Liver (tissue), 9 donors: ENCODE results near the gene AP5Z1. TPM values are rescaled to one million over a fixed set of nuclear protein-coding genes. Genes with fewer than 3 reads are reported as not detected.

Experiments used
- DNase-seq: peaks from one replicate; pipeline ENCODE4 v3.0.0-alpha.2; 2017; ENCODE audit warnings: low spot score
- H3K27ac ChIP-seq, 2 donors: one replicate each; pipeline ENCODE4 v1.7.0; 2013; ENCODE audit warnings: inconsistent platforms in 2 of 2, low read length in 2 of 2, control low read depth in 1 of 2, low read depth in 1 of 2, mild to moderate bottlenecking in 1 of 2
- H3K27me3 ChIP-seq, 4 donors: one replicate each; pipeline versions ENCODE4 v1.6.1 to v1.7.0; 2013; ENCODE audit warnings: low read length in 3 of 4, inconsistent platforms in 1 of 4, mild to moderate bottlenecking in 1 of 4, moderate library complexity in 1 of 4; ENCODE audit not compliant: control insufficient read depth in 4 of 4, insufficient read depth in 4 of 4
- H3K36me3 ChIP-seq, 4 donors: one replicate each; pipeline versions ENCODE4 v1.6.1 to v1.7.0; 2013; ENCODE audit warnings: low read length in 3 of 4, mild to moderate bottlenecking in 3 of 4, low read depth in 1 of 4, moderate library complexity in 1 of 4; ENCODE audit not compliant: control insufficient read depth in 4 of 4, insufficient read depth in 3 of 4
- H3K4me1 ChIP-seq, 4 donors: one replicate each; pipeline versions ENCODE4 v1.6.1 to v1.7.0; 2013; ENCODE audit warnings: low read length in 3 of 4, mild to moderate bottlenecking in 3 of 4, moderate library complexity in 1 of 4; ENCODE audit not compliant: control insufficient read depth in 4 of 4, insufficient read depth in 4 of 4
- H3K4me3 ChIP-seq, 3 donors: one replicate each; pipeline versions ENCODE4 v1.6.1 to v1.7.0; 2013; ENCODE audit warnings: low read length in 3 of 3, control low read depth in 1 of 3, low read depth in 1 of 3, mild to moderate bottlenecking in 1 of 3
- H3K9ac ChIP-seq, 2 donors: one replicate each; pipeline ENCODE4 v1.7.0; 2013; ENCODE audit warnings: low read length in 2 of 2, mild to moderate bottlenecking in 2 of 2, moderate library complexity in 2 of 2, control low read depth in 1 of 2, low read depth in 1 of 2
- H3K9me3 ChIP-seq, 4 donors: one replicate each; pipeline versions ENCODE4 v1.6.1 to v1.7.0; 2013; ENCODE audit warnings: low read length in 3 of 4; ENCODE audit not compliant: control insufficient read depth in 4 of 4
- EGR1 ChIP-seq, 2 donors: IDR thresholded peaks; 2 replicates each; pipeline ENCODE4 v1.6.1; 2016 to 2018; ENCODE audit warnings: antibody characterized with exemption in 2 of 2, low read depth in 2 of 2
- FOXA1 ChIP-seq: IDR thresholded peaks from 2 replicates; pipeline ENCODE4 v1.6.1; 2016; ENCODE audit warnings: antibody characterized with exemption
- FOXA2 ChIP-seq: IDR thresholded peaks from 2 replicates; pipeline ENCODE4 v1.6.1; 2016; ENCODE audit warnings: antibody characterized with exemption
- GABPA ChIP-seq, 2 donors: IDR thresholded peaks in 1 of 2; conservative IDR thresholded peaks in 1 of 2; 2 replicates each; pipeline ENCODE4 v1.6.1; 2016; ENCODE audit warnings: antibody characterized with exemption in 2 of 2, mild to moderate bottlenecking in 1 of 2, moderate library complexity in 1 of 2
- HNF4A ChIP-seq, 2 donors: conservative IDR thresholded peaks; 2 replicates each; pipeline ENCODE4 v1.6.1; 2016; ENCODE audit warnings: antibody characterized with exemption in 2 of 2, mild to moderate bottlenecking in 2 of 2
- JUND ChIP-seq, 2 donors: IDR thresholded peaks; 2 replicates each; pipeline ENCODE4 v1.6.1; 2016; ENCODE audit warnings: antibody characterized with exemption in 2 of 2
- NR2F2 ChIP-seq: IDR thresholded peaks from 2 replicates; pipeline ENCODE4 v1.6.1; 2016; ENCODE audit warnings: antibody characterized with exemption
- RXRA ChIP-seq, 2 donors: IDR thresholded peaks; 2 replicates each; pipeline ENCODE4 v1.6.1; 2017 to 2018; ENCODE audit warnings: antibody characterized with exemption in 2 of 2, mild to moderate bottlenecking in 1 of 2
- SP1 ChIP-seq: IDR thresholded peaks from 2 replicates; pipeline ENCODE4 v1.6.1; 2018; ENCODE audit warnings: antibody characterized with exemption, mild to moderate bottlenecking
- TAF1 ChIP-seq: conservative IDR thresholded peaks from 2 replicates; pipeline ENCODE4 v1.6.1; 2016; ENCODE audit warnings: antibody characterized with exemption, mild to moderate bottlenecking
- YY1 ChIP-seq: IDR thresholded peaks from 2 replicates; pipeline ENCODE4 v1.6.1; 2016; ENCODE audit warnings: antibody characterized with exemption, mild to moderate bottlenecking
- ZBTB33 ChIP-seq: IDR thresholded peaks from 2 replicates; pipeline ENCODE4 v1.6.1; 2016; ENCODE audit warnings: antibody characterized with exemption
- WGBS: extraction: QIAGEN DNeasy Blood & Tissue Kit; methylation state at CpG from one replicate; pipeline ENCODE4 v1.1.7; 2013; 5-methylcytosine and 5-hydroxymethylcytosine counted together
- polyA plus RNA-seq, 2 donors: library from polyadenylated mRNA; stranded (reverse) in 1 of 2; unstranded in 1 of 2; fragments of 200-250 nt in 1 of 2; fragments of >200 nt in 1 of 2; fragmentation: Nextera tagmentation in 1 of 2; extraction: Ambion mirVana in 1 of 2; gene quantifications; one replicate each; pipeline versions ENCODE4 v1.2.1 to v1.2.3, GENCODE V29; 2013 to 2015
- total RNA-seq, 2 donors: library from RNA; depleted of rRNA; stranded (reverse); fragments of >200 nt; gene quantifications; one replicate each; pipeline ENCODE4 v1.2.3, GENCODE V29; 2014
- TF ChIP-seq, protein P1 (sequence below): fragments of 150-350 bp; IDR thresholded peaks from 2 replicates; pipeline ENCODE4 v1.5.1; 2017; ENCODE audit warnings: improper control_type of control experiment, low read depth, low read length; ENCODE audit not compliant: missing input control
- TF ChIP-seq, protein P2 (sequence below): IDR thresholded peaks from 2 replicates; pipeline ENCODE4 v1.6.1; 2016; ENCODE audit warnings: antibody characterized with exemption
- TF ChIP-seq, protein P3 (sequence below): IDR thresholded peaks from 2 replicates; pipeline ENCODE4 v1.6.1; 2016; ENCODE audit warnings: antibody characterized with exemption, mild to moderate bottlenecking
- TF ChIP-seq, protein P4 (sequence below): IDR thresholded peaks from 2 replicates; pipeline ENCODE4 v1.6.1; 2016; ENCODE audit warnings: antibody characterized with exemption
- donor health status: healthy.
- donor health status: healthy.
- donor health status: healthy.
- donor health status: healthy.
- donor health status: healthy.

Gene AP5Z1
- total and polyA plus RNA-seq, 4 donors: 10.2 to 16.0 (median 14.2) TPM

DNA sequence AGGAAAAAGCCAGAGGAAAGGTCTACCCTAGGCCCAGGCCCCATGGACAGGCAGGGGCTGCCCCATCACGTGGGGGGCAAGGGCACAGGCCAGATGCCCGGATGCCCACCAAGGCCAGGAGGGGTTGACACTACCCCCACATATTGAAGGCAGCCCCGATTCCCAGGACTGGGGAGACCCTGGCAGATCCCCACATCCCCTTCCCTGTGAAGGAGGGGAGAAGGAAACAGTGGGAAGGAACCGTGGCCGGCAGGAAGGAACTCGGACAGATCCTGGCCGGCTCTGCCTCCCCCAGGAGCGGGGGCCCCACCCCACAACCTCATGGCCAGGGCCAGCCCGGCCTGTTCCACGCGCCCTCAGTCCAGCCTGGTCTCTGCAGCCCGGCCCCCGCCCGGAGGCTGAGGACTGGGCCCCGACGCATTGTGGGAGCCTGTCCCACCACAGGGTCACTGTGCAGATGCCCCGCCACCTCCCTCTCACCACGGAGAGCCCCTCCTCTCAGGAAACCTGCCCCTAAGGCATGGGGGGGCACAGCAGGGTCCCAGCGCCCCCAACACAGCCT, 45.1 kb downstream of the AP5Z1 start:
- WGBS: 77% methylated on average over 19 of the region's 19 CpGs
- Histone ChIP-seq H3K27ac (no peak overlapping the region), H3K36me3 (no peaks in the 10 kb centered on the region), H3K9me3 (no peaks in the 10 kb centered on the region), H3K9ac (no peak overlapping the region), H3K27me3 (no peaks in the 10 kb centered on the region), H3K4me1 (no peaks in the 10 kb centered on the region), H3K4me3 (no peak overlapping the region)
- DNase-seq: no peak
- TF ChIP-seq, protein P1, sequence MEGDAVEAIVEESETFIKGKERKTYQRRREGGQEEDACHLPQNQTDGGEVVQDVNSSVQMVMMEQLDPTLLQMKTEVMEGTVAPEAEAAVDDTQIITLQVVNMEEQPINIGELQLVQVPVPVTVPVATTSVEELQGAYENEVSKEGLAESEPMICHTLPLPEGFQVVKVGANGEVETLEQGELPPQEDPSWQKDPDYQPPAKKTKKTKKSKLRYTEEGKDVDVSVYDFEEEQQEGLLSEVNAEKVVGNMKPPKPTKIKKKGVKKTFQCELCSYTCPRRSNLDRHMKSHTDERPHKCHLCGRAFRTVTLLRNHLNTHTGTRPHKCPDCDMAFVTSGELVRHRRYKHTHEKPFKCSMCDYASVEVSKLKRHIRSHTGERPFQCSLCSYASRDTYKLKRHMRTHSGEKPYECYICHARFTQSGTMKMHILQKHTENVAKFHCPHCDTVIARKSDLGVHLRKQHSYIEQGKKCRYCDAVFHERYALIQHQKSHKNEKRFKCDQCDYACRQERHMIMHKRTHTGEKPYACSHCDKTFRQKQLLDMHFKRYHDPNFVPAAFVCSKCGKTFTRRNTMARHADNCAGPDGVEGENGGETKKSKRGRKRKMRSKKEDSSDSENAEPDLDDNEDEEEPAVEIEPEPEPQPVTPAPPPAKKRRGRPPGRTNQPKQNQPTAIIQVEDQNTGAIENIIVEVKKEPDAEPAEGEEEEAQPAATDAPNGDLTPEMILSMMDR: no peak
- no peak for TF ChIP-seq TAF1
- TF ChIP-seq, protein P2, sequence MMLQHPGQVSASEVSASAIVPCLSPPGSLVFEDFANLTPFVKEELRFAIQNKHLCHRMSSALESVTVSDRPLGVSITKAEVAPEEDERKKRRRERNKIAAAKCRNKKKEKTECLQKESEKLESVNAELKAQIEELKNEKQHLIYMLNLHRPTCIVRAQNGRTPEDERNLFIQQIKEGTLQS: no peak
- TF ChIP-seq, protein P3, sequence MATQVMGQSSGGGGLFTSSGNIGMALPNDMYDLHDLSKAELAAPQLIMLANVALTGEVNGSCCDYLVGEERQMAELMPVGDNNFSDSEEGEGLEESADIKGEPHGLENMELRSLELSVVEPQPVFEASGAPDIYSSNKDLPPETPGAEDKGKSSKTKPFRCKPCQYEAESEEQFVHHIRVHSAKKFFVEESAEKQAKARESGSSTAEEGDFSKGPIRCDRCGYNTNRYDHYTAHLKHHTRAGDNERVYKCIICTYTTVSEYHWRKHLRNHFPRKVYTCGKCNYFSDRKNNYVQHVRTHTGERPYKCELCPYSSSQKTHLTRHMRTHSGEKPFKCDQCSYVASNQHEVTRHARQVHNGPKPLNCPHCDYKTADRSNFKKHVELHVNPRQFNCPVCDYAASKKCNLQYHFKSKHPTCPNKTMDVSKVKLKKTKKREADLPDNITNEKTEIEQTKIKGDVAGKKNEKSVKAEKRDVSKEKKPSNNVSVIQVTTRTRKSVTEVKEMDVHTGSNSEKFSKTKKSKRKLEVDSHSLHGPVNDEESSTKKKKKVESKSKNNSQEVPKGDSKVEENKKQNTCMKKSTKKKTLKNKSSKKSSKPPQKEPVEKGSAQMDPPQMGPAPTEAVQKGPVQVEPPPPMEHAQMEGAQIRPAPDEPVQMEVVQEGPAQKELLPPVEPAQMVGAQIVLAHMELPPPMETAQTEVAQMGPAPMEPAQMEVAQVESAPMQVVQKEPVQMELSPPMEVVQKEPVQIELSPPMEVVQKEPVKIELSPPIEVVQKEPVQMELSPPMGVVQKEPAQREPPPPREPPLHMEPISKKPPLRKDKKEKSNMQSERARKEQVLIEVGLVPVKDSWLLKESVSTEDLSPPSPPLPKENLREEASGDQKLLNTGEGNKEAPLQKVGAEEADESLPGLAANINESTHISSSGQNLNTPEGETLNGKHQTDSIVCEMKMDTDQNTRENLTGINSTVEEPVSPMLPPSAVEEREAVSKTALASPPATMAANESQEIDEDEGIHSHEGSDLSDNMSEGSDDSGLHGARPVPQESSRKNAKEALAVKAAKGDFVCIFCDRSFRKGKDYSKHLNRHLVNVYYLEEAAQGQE: no peak
- no peak for TF ChIP-seq ZBTB33
- no peak for TF ChIP-seq YY1
- TF ChIP-seq HNF4A (conservative IDR thresholded peaks at IDR 0.05): no peak
- no peak for TF ChIP-seq SP1
- TF ChIP-seq EGR1 (IDR thresholded peaks at IDR 0.05; ENCODE audit: low read depth in 2 of 2): no peak
- no peak for TF ChIP-seq NR2F2
- TF ChIP-seq JUND (IDR thresholded peaks at IDR 0.05): no peak
- TF ChIP-seq GABPA (IDR thresholded peaks at IDR 0.05 in 1 of 2, conservative IDR thresholded peaks at IDR 0.05 in 1 of 2): no peak
- TF ChIP-seq FOXA2: no peak
- no peak for TF ChIP-seq RXRA (IDR thresholded peaks at IDR 0.05)
- TF ChIP-seq, protein P4, sequence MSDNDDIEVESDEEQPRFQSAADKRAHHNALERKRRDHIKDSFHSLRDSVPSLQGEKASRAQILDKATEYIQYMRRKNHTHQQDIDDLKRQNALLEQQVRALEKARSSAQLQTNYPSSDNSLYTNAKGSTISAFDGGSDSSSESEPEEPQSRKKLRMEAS: no peak
- TF ChIP-seq FOXA1: no peak
